ENCODE data around the gene HARBI1.

The HARBI1 gene

DNA sequence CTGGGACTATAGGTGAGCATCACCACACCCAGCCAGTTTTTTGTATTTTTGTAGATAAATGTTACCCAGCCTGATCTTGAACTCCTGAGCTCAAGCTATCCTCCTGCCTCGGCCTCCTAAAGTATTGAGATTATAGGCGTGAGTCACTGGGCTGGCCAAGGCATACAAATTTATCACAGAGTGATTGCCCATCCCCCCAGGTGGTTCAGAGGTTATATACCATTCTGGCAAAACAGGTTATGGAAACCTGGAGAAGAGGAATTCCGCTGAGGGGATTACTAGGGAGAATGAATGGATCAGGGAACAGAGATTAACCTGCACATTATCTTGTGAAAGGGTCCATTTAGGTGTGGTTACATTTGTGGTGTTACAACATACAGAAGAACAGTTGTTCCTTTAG, 8.4 kb upstream of the HARBI1 start:
- H3K4me3 ChIP-seq (ENCODE audit: low read depth, low read length): no peak overlapping the region
- TF ChIP-seq CTCF (IDR thresholded peaks at IDR 0.05; ENCODE audit: low read depth, low read length): no peak
- in situ Hi-C loops (cut with HindIII; ENCODE audit: low sequenced_read_pairs): no loop called here
- DNase-seq (ENCODE audit: low read depth, low spot score): no peak

- H3K4me3 ChIP-seq (ENCODE audit: low read depth, low read length): no peak overlapping the region
- TF ChIP-seq CTCF (IDR thresholded peaks at IDR 0.05; ENCODE audit: low read depth, low read length): no peak
- in situ Hi-C loops (cut with HindIII; ENCODE audit: low sequenced_read_pairs): no loop called here
- DNase-seq (ENCODE audit: low read depth, low spot score): no peak
These were observed 1.8 kb upstream of the HARBI1 start for GRCh38 chr11:46618837-46619236.

GRCh38 chr11:46617972-46618314, 916 bp upstream of the HARBI1 start:
- peak overlapping the region; percentile 62 for H3K4me3 ChIP-seq (ENCODE audit: low read depth, low read length)
- no peak for TF ChIP-seq CTCF (IDR thresholded peaks at IDR 0.05; ENCODE audit: low read depth, low read length)
- in situ Hi-C loops (cut with HindIII; ENCODE audit: low sequenced_read_pairs): no loop called here
- DNase-seq (ENCODE audit: low read depth, low spot score): no peak

DNA sequence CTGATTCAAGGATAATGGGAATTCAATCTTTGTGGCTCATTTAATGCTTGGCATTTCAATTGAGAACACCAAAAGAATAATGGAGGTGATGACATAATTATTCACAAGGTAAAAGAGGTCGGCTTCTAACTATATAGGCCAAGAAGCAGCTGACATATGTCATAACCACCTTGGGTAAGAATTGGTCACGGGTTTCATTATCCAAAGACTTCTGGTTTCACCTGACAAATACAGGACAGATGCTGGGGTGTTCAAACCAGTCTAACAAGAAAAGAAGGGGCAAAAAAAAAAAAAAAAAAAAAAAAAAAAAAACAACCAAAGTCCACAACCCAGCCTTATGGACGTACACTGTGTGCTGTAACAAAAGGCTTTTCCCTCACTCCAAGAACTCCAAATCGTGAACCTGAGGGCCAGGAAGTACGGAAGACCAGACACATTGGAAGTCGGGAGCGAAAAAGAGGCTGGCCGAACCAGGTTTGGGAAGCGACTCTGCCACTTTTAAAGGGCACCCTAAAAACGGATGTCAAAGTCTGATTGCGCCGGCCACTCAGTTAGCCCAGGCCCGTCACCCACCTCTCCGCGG, 385 bp downstream of the HARBI1 start:
- DNase-seq (ENCODE audit: low read depth, low spot score): peak; percentile 37
- no peak for TF ChIP-seq CTCF (IDR thresholded peaks at IDR 0.05; ENCODE audit: low read depth, low read length)
- in situ Hi-C loops (cut with HindIII; ENCODE audit: low sequenced_read_pairs): no loop called here

DNA sequence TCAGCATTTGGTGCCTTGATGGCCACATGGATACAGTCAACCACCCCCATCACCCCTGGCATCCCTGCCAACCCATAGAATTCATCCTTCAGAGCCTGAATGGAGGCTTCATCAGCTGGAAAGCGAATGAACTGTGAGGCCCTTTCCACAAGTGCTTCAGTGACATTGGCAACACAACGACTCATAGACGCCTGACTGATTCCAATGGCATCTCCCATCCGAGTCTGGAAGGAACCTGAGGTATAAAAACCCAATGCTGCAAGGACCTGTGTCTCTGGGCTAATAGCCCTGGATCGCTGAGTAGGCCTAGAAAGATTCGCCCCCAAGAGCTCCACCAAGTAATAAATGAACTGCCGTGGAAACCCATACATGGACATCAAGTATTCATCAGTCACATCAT, 1.3 kb downstream of the HARBI1 start:
- no peak overlapping the region for H3K4me3 ChIP-seq (ENCODE audit: low read depth, low read length)
- TF ChIP-seq CTCF (IDR thresholded peaks at IDR 0.05; ENCODE audit: low read depth, low read length): no peak
- in situ Hi-C loops (cut with HindIII; ENCODE audit: low sequenced_read_pairs): no loop called here
- DNase-seq (ENCODE audit: low read depth, low spot score): no peak

More for the DNA sequence above, 385 bp downstream of the HARBI1 start:
- peak overlapping the region; percentile 62 for H3K4me3 ChIP-seq (ENCODE audit: low read depth, low read length)

GRCh38 chr11:46612326-46612725, 4.7 kb downstream of the HARBI1 start:
- no peak for DNase-seq (ENCODE audit: low read depth, low spot score)
- in situ Hi-C loops (cut with HindIII; ENCODE audit: low sequenced_read_pairs): no loop called here
- no peak overlapping the region for H3K4me3 ChIP-seq (ENCODE audit: low read depth, low read length)
- no peak for TF ChIP-seq CTCF (IDR thresholded peaks at IDR 0.05; ENCODE audit: low read depth, low read length)
